Effector memory CD8-positive, alpha-beta T cell (primary cell): ENCODE results near the gene SNAP25.

ENCODE experiments used
- ATAC-seq: fragments of 150-1000 bp; cut with Tn5 transposase; replicated peaks from 2 replicates; pipeline ENCODE4 v1.10.0; 2021; ENCODE audit warnings: mild to moderate bottlenecking, moderate library complexity
- DNase-seq, 3 experiments: peaks; one replicate each; pipeline ENCODE4 v3.0.0; 2021
- H3K27ac Mint-ChIP-seq, 2 donors: one replicate each; pipeline ENCODE4 v1.8.0; 2022; ENCODE audit warnings: mild to moderate bottlenecking in 2 of 2, mixed read lengths in 2 of 2, moderate library complexity in 2 of 2
- H3K27me3 Mint-ChIP-seq, 2 donors: one replicate each; pipeline ENCODE4 v1.8.0; 2022; ENCODE audit warnings: mixed read lengths in 2 of 2
- H3K36me3 Mint-ChIP-seq: one replicate; pipeline ENCODE4 v1.8.0; 2022; ENCODE audit warnings: mild to moderate bottlenecking, moderate library complexity, mixed read lengths; ENCODE audit not compliant: insufficient read depth
- H3K4me1 Mint-ChIP-seq, 2 donors: one replicate each; pipeline ENCODE4 v1.8.0; 2022; ENCODE audit warnings: low read depth in 2 of 2, mixed read lengths in 2 of 2
- H3K4me3 Mint-ChIP-seq, 2 donors: one replicate each; pipeline ENCODE4 v1.8.0; 2022; ENCODE audit warnings: mild to moderate bottlenecking in 2 of 2, mixed read lengths in 2 of 2, moderate library complexity in 2 of 2
- H3K9me3 Mint-ChIP-seq, 2 donors: one replicate each; pipeline ENCODE4 v1.8.0; 2022; ENCODE audit warnings: mixed read lengths in 2 of 2

The SNAP25 gene

GRCh38 chr20:10350188-10350842 lies 131.7 kb downstream of the SNAP25 start:
- H3K9me3 Mint-ChIP-seq = no peaks in the 10 kb centered on the region
- H3K36me3 Mint-ChIP-seq = peaks cover 6% of the 10 kb centered on the region
- peaks cover 20 to 27% of the 10 kb centered on the region in 2 donors for H3K4me1 Mint-ChIP-seq
- ATAC-seq = no peak
- DNase-seq = no peak
- no peaks in the 10 kb centered on the region for H3K27me3 Mint-ChIP-seq
- peak overlapping the region; percentile 93 to 94 for H3K27ac Mint-ChIP-seq
- H3K4me3 Mint-ChIP-seq = peak overlapping the region; percentile 66 to 75

GRCh38 chr20:10352934-10353824 lies 134.5 kb downstream of the SNAP25 start:
- peak overlapping the region; percentile 27 to 93 for H3K27ac Mint-ChIP-seq

GRCh38 chr20:10356628-10357027 lies 138.0 kb downstream of the SNAP25 start:
- ATAC-seq (no peak), DNase-seq (no peak)
- no peak overlapping the region for H3K27ac Mint-ChIP-seq
- H3K4me3 Mint-ChIP-seq = no peak overlapping the region
- no peaks in the 10 kb centered on the region for H3K9me3 Mint-ChIP-seq
- no peaks in the 10 kb centered on the region for H3K27me3 Mint-ChIP-seq
- no peaks in the 10 kb centered on the region for H3K36me3 Mint-ChIP-seq
- peaks cover 7 to 13% of the 10 kb centered on the region in 2 donors for H3K4me1 Mint-ChIP-seq

More at GRCh38 chr20:10352934-10353824, 134.5 kb downstream of the SNAP25 start:
- no peaks in the 10 kb centered on the region for H3K27me3 Mint-ChIP-seq
- no peak for ATAC-seq
- DNase-seq = no peak
- H3K4me3 Mint-ChIP-seq = no peak overlapping the region
- peaks cover 20 to 27% of the 10 kb centered on the region in 2 donors for H3K4me1 Mint-ChIP-seq
- peaks cover 6% of the 10 kb centered on the region for H3K36me3 Mint-ChIP-seq
- no peaks in the 10 kb centered on the region for H3K9me3 Mint-ChIP-seq
